ENCODE measurements around the gene TECPR2. TPM values are rescaled to one million over a fixed set of nuclear protein-coding genes. Genes with fewer than 3 reads are reported as not detected.

Gene TECPR2
- total RNA-seq, 1 donor from 2014 or later: 8.4 TPM

DNA sequence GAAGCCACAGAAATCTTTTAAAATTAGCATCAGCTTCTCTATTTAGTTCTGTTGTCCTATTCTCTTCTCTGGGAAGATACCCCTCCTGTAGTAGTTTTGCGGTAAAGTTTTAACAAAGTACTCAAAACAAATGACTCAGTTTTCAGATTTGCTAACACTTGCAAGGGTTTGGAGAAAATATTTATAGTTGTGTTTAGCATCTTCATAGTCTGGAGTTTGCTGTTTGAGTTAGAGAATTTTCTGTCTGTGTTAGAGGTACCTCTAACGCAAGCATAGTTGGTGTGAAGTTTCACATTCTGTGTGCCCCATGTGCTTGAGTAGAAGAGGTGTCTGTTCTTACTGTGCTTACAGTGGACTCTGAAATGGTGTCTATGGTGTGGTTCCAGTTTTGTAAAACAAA is 110.8 kb downstream of the TECPR2 start:
- H3K9me3 Mint-ChIP-seq: no peaks in the 10 kb centered on the region
- H3K27ac Mint-ChIP-seq: no peak overlapping the region
- Histone ChIP-seq H3K9me3 (ENCODE audit: low read depth) (no peaks in the 10 kb centered on the region), H4K20me1 (ENCODE audit: low read depth) (no peaks in the 10 kb centered on the region), H3K4me2 (no peak overlapping the region), H3K4me1 (no peaks in the 10 kb centered on the region), H2AFZ (replicated peaks) (no peak overlapping the region), H3K4me3 (no peak overlapping the region), H3F3A (ENCODE audit: low read depth) (no peaks in the 10 kb centered on the region), H3K27me3 (no peaks in the 10 kb centered on the region), H3K79me2 (ENCODE audit: low read depth) (no peaks in the 10 kb centered on the region), H3K36me3 (no peaks in the 10 kb centered on the region), H3K27ac (no peak overlapping the region), H3K9ac (no peak overlapping the region)
- H3K4me1 Mint-ChIP-seq: no peaks in the 10 kb centered on the region
- no peaks in the 10 kb centered on the region for H3K27me3 Mint-ChIP-seq (ENCODE audit: insufficient read depth, low read depth)
- peaks cover 20% of the 10 kb centered on the region for H3K36me3 Mint-ChIP-seq
- H3K4me3 Mint-ChIP-seq: no peak overlapping the region
- no peak for DNase-seq (ENCODE audit: low spot score)
- TF ChIP-seq EZH2 (IDR thresholded peaks at IDR 0.05) (no peak), EZH2phosphoT487 (IDR thresholded peaks at IDR 0.05) (no peak)
- TF ChIP-seq, protein P1, sequence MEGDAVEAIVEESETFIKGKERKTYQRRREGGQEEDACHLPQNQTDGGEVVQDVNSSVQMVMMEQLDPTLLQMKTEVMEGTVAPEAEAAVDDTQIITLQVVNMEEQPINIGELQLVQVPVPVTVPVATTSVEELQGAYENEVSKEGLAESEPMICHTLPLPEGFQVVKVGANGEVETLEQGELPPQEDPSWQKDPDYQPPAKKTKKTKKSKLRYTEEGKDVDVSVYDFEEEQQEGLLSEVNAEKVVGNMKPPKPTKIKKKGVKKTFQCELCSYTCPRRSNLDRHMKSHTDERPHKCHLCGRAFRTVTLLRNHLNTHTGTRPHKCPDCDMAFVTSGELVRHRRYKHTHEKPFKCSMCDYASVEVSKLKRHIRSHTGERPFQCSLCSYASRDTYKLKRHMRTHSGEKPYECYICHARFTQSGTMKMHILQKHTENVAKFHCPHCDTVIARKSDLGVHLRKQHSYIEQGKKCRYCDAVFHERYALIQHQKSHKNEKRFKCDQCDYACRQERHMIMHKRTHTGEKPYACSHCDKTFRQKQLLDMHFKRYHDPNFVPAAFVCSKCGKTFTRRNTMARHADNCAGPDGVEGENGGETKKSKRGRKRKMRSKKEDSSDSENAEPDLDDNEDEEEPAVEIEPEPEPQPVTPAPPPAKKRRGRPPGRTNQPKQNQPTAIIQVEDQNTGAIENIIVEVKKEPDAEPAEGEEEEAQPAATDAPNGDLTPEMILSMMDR (IDR thresholded peaks at IDR 0.05): no peak

DNA sequence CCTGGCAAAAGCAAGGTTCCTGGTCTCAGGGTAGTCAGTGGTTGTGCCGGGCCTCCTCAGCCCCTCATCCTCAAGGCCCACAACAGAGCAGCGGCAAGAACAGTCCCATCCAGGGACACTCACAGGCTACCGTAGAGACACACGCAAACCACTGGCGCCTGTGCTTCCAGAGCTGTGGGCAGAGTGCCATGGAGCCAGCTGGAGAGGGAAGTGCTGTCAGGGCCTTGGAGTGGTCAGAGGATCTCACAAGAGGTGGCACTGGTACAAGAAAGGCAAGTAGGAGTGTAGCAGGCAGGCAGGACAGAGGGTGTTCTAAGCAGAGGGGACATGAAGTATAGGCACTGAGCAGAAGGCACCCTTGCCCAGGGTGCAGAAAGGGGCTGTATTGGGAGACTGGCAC is 112.2 kb downstream of the TECPR2 start:
- Mint-ChIP-seq H3K9me3 (no peaks in the 10 kb centered on the region), H3K4me3 (no peak overlapping the region)
- no peak for DNase-seq (ENCODE audit: low spot score)

DNA sequence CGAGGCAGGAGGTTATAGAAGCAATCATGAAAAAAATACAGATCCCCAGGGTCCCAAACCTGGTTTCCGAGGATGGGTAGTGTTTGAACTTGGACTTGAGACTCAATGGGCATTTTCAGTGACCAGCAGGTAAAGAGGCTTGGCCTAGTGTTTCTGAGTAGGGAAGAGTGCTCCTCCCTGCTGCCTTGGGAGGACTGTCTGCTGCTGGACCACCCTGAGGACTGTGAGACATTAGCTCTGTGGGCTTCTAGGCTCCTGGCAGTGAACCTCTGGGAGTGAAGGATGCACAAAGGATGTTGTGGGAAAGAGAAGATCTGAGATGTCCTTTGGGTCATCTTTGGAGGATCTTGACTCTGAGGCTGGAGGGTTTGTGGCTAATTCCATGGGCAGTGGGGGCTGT is 116.4 kb downstream of the TECPR2 start:
- H3K9me3 ChIP-seq (ENCODE audit: low read depth): no peaks in the 10 kb centered on the region
- no peak overlapping the region for H3K4me3 ChIP-seq
- H3K27ac ChIP-seq: no peak overlapping the region
- H3K36me3 ChIP-seq: no peaks in the 10 kb centered on the region
- no peak overlapping the region for H2AFZ ChIP-seq (replicated peaks)
- Mint-ChIP-seq H3K27ac (peak overlapping the region; percentile 59), H3K36me3 (peaks cover 18% of the 10 kb centered on the region), H3K9me3 (no peaks in the 10 kb centered on the region), H3K4me1 (no peaks in the 10 kb centered on the region), H3K27me3 (ENCODE audit: insufficient read depth, low read depth) (peaks cover 3% of the 10 kb centered on the region), H3K4me3 (no peak overlapping the region)
- DNase-seq (ENCODE audit: low spot score): no peak
- TF ChIP-seq, protein P1 (IDR thresholded peaks at IDR 0.05): no peak
- no peak for TF ChIP-seq EZH2phosphoT487 (IDR thresholded peaks at IDR 0.05)
- TF ChIP-seq EZH2 (IDR thresholded peaks at IDR 0.05): no peak
- H3F3A ChIP-seq (ENCODE audit: low read depth): no peaks in the 10 kb centered on the region
- no peak overlapping the region for H3K9ac ChIP-seq
- no peaks in the 10 kb centered on the region for H3K27me3 ChIP-seq
- no peaks in the 10 kb centered on the region for H3K79me2 ChIP-seq (ENCODE audit: low read depth)
- H4K20me1 ChIP-seq (ENCODE audit: low read depth): no peaks in the 10 kb centered on the region
- H3K4me1 ChIP-seq: no peaks in the 10 kb centered on the region
- no peak overlapping the region for H3K4me2 ChIP-seq

More for the DNA sequence above, 112.2 kb downstream of the TECPR2 start:
- H3K27ac ChIP-seq: no peak overlapping the region
- Mint-ChIP-seq H3K36me3 (peaks cover 15% of the 10 kb centered on the region), H3K4me1 (no peaks in the 10 kb centered on the region), H3K27ac (peak overlapping the region; percentile 38), H3K27me3 (ENCODE audit: insufficient read depth, low read depth) (peaks cover 3% of the 10 kb centered on the region)
- no peak overlapping the region for H3K4me3 ChIP-seq
- H3K4me1 ChIP-seq: no peaks in the 10 kb centered on the region
- H3K79me2 ChIP-seq (ENCODE audit: low read depth): no peaks in the 10 kb centered on the region
- no peaks in the 10 kb centered on the region for H3K27me3 ChIP-seq
- H2AFZ ChIP-seq (replicated peaks): no peak overlapping the region
- H3K36me3 ChIP-seq: no peaks in the 10 kb centered on the region
- H3F3A ChIP-seq (ENCODE audit: low read depth): no peaks in the 10 kb centered on the region
- no peak overlapping the region for H3K9ac ChIP-seq
- H3K4me2 ChIP-seq: no peak overlapping the region
- no peaks in the 10 kb centered on the region for H3K9me3 ChIP-seq (ENCODE audit: low read depth)
- TF ChIP-seq, protein P1 (IDR thresholded peaks at IDR 0.05): no peak
- no peak for TF ChIP-seq EZH2phosphoT487 (IDR thresholded peaks at IDR 0.05)
- no peak for TF ChIP-seq EZH2 (IDR thresholded peaks at IDR 0.05)
- H4K20me1 ChIP-seq (ENCODE audit: low read depth): no peaks in the 10 kb centered on the region

Measured in neural progenitor cell (in vitro differentiated cells).